ENCODE data around the gene BMX.

The BMX gene

DNA sequence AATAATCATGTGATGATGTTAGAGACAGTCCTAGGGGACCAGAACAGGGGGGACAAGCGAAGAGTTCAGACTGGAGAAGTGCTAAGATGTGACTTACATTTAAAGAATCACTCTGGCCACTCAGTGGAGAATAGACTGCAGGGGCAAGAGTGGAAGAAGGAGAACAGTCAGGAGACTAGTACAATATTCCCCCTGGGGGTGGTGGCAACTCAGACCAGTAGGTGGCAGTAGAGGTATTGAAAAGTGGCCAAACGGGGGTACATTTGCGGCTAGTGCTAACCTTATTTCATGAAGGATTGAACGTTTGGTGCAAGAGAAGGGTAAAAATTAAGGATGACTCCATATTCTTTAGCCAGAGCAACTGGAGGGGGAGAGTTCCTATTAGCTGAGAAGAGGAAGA, 2.7 kb upstream of the BMX start:
- Histone ChIP-seq H3K4me3 (no peak overlapping the region), H3K36me3 (ENCODE audit: insufficient read depth, low read length) (no peaks in the 10 kb centered on the region), H3K27ac (no peak overlapping the region), H3K9me3 (ENCODE audit: low read depth, low read length) (no peaks in the 10 kb centered on the region), H3K9ac (ENCODE audit: insufficient read length) (no peak overlapping the region)
- DNase-seq (ENCODE audit: low read depth, low spot score): no peak
- TF ChIP-seq EZH2 (IDR thresholded peaks at IDR 0.05) (no peak), POLR2AphosphoS5 (IDR thresholded peaks at IDR 0.05; ENCODE audit: borderline replicate concordance, low read depth, low read length) (no peak), FOXP2 (optimal IDR thresholded peaks at IDR 0.05; ENCODE audit: control extremely low read depth, extremely low read length, insufficient read depth) (no peak)

DNA sequence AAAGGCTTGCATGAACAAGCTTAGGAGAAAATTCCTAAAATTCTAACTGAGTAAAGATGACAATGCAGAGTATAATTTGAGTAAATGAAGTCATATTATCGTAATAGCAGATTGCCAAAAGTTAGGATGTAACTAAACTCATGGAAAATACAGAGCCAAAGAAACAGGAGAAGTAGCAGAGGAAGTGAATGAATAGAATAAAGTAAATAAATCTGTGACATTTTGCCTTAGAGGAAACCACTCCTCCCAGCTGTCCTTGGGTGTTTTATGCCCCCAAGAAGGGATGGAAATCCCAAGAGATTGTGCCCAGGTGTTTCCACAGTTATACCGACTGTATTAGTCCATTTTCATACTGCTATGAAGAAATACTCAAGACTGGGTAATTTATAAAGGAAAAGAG, 1.9 kb upstream of the BMX start:
- H3K9ac ChIP-seq (ENCODE audit: insufficient read length): no peak overlapping the region
- DNase-seq (ENCODE audit: low read depth, low spot score): no peak
- no peaks in the 10 kb centered on the region for H3K9me3 ChIP-seq (ENCODE audit: low read depth, low read length)
- no peaks in the 10 kb centered on the region for H3K36me3 ChIP-seq (ENCODE audit: insufficient read depth, low read length)
- H3K4me3 ChIP-seq: no peak overlapping the region
- H3K27ac ChIP-seq: no peak overlapping the region
- TF ChIP-seq EZH2 (IDR thresholded peaks at IDR 0.05) (no peak), FOXP2 (optimal IDR thresholded peaks at IDR 0.05; ENCODE audit: control extremely low read depth, extremely low read length, insufficient read depth) (no peak), POLR2AphosphoS5 (IDR thresholded peaks at IDR 0.05; ENCODE audit: borderline replicate concordance, low read depth, low read length) (no peak)

DNA sequence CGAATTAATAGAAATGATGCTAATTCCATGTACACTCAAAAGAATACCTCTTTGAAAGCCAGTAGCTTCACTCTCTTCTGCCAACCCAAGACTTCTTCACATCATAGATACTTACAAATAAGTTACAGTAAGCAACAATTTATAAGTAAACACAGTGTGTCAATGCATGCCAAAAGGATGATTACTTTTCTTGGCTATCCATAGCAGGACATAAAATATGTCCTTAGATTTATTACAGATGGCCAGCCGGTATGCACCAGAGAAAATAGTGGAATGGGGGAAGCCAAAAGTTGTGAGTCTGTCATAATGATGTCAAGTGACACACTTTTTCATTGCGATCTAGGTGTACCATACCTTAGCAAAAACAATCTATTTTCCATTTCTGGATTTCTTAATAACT, 631 bp upstream of the BMX start:
- TF ChIP-seq FOXP2 (optimal IDR thresholded peaks at IDR 0.05; ENCODE audit: control extremely low read depth, extremely low read length, insufficient read depth) (no peak), POLR2AphosphoS5 (IDR thresholded peaks at IDR 0.05; ENCODE audit: borderline replicate concordance, low read depth, low read length) (no peak), EZH2 (IDR thresholded peaks at IDR 0.05) (no peak)
- Histone ChIP-seq H3K9me3 (ENCODE audit: low read depth, low read length) (no peaks in the 10 kb centered on the region), H3K4me3 (no peak overlapping the region), H3K27ac (no peak overlapping the region), H3K9ac (ENCODE audit: insufficient read length) (no peak overlapping the region), H3K36me3 (ENCODE audit: insufficient read depth, low read length) (no peaks in the 10 kb centered on the region)
- no peak for DNase-seq (ENCODE audit: low read depth, low spot score)

DNA sequence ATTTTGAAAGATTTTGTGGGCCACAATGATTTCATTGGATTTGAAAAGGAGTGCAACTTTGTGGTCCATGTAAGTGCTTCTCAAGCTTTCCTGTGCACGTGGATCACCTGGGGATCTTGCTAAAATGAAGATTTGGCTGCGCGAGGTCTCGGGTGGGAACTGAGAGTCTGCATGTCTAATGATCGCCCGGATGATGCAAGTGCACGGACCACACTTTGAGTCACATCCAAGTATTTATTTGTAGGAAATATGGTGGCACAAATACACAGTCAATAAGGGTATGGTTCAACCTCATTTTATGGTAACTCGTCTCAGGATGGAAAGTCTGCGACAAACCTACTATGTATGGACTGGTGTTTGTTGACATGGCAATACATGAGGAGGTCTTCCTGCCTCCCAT, 899 bp downstream of the BMX start:
- no peak for TF ChIP-seq EZH2 (IDR thresholded peaks at IDR 0.05)
- TF ChIP-seq FOXP2 (optimal IDR thresholded peaks at IDR 0.05; ENCODE audit: control extremely low read depth, extremely low read length, insufficient read depth): no peak
- no peak for TF ChIP-seq POLR2AphosphoS5 (IDR thresholded peaks at IDR 0.05; ENCODE audit: borderline replicate concordance, low read depth, low read length)
- no peak for DNase-seq (ENCODE audit: low read depth, low spot score)
- Histone ChIP-seq H3K27ac (no peak overlapping the region), H3K9ac (ENCODE audit: insufficient read length) (no peak overlapping the region), H3K4me3 (no peak overlapping the region), H3K9me3 (ENCODE audit: low read depth, low read length) (no peaks in the 10 kb centered on the region), H3K36me3 (ENCODE audit: insufficient read depth, low read length) (no peaks in the 10 kb centered on the region)

DNA sequence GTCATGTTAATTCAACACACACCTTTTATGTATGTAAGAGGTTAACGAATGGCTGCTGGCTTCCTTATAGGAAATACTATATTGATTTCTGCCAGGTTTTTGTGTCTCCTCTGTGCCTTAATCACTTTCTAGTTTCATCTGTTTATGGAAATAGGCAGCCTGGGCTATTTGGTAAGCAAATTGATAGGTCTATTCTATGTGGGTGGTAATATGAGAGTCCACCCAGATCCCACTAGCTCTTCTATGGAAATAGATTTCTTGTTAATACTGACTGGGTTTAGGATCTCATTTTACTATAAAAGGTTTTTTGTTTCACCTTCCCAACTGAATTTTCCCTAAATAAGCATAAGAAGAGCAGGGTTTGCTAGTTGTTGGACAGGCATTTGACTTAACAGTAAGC, 4.1 kb downstream of the BMX start:
- Histone ChIP-seq H3K4me3 (no peak overlapping the region), H3K27ac (no peak overlapping the region), H3K9me3 (ENCODE audit: low read depth, low read length) (no peaks in the 10 kb centered on the region), H3K36me3 (ENCODE audit: insufficient read depth, low read length) (no peaks in the 10 kb centered on the region), H3K9ac (ENCODE audit: insufficient read length) (no peak overlapping the region)
- DNase-seq (ENCODE audit: low read depth, low spot score): no peak
- TF ChIP-seq FOXP2 (optimal IDR thresholded peaks at IDR 0.05; ENCODE audit: control extremely low read depth, extremely low read length, insufficient read depth): no peak
- TF ChIP-seq POLR2AphosphoS5 (IDR thresholded peaks at IDR 0.05; ENCODE audit: borderline replicate concordance, low read depth, low read length): no peak
- no peak for TF ChIP-seq EZH2 (IDR thresholded peaks at IDR 0.05)

DNA sequence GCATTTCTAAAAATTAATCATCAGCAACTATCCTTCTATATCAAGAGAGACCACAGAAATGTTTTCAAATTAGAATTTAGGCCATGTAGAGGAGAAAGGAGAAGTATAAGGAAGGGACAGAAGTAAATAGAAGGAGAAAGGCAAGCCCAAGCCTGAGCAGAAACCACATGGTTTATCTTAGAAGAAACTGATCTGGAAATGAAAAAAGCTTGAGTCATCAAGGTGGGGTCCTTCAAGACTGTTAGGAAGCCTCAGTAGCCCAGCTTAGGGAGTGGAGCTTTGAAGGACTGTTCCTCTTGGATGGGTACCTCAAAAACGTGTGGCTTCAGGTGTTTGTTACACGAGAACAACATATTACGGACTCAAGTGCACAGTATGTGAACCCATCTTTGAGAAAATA, 4.5 kb downstream of the BMX start:
- H3K9ac ChIP-seq (ENCODE audit: insufficient read length): no peak overlapping the region

DNA sequence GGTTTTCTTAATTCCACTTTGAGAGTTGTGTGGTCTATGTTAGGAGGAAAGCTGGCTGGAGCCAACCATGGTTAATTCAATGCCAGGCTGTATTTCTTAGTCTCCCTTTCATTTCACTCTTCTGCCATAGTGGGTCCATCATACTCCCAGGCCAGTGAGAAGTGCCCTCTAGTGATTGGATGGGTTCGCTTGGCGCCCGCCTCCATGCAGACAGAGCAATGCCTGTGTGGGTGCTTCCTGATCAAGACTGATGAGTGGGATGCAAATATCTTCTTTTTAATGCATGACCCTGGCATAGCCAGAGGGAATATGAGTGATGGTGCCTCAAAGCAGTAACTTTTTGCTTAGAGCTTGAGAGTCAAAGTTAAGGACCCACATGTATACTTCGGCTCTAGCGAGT, 6.4 kb downstream of the BMX start:
- DNase-seq (ENCODE audit: low read depth, low spot score): no peak

More for the DNA sequence above, 4.5 kb downstream of the BMX start:
- H3K4me3 ChIP-seq: no peak overlapping the region
- TF ChIP-seq FOXP2 (optimal IDR thresholded peaks at IDR 0.05; ENCODE audit: control extremely low read depth, extremely low read length, insufficient read depth) (no peak), EZH2 (IDR thresholded peaks at IDR 0.05) (no peak), POLR2AphosphoS5 (IDR thresholded peaks at IDR 0.05; ENCODE audit: borderline replicate concordance, low read depth, low read length) (no peak)
- DNase-seq (ENCODE audit: low read depth, low spot score): no peak
- H3K36me3 ChIP-seq (ENCODE audit: insufficient read depth, low read length): no peaks in the 10 kb centered on the region
- no peaks in the 10 kb centered on the region for H3K9me3 ChIP-seq (ENCODE audit: low read depth, low read length)
- no peak overlapping the region for H3K27ac ChIP-seq

DNA sequence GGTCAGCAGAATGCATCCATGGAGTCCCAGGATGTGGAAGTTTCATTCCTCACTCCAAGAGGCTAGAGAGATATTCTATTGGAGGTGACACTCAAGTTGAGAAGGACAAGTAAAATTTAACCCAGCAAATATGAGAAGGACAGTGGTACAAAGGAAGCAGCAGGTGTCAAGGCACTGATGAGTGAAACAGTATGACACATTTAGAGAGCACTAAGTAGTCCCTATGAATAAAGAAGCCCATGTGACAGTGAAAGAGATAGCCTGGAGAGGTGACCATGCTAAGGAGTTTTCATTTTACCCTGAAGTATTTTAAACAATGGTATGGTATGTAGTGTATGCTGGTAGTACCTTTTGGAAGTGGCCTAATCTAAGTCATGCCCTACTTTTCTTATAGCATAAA, 9.2 kb downstream of the BMX start:
- no peak overlapping the region for H3K4me3 ChIP-seq
- TF ChIP-seq FOXP2 (optimal IDR thresholded peaks at IDR 0.05; ENCODE audit: control extremely low read depth, extremely low read length, insufficient read depth): no peak
- TF ChIP-seq EZH2 (IDR thresholded peaks at IDR 0.05): no peak
- no peak for TF ChIP-seq POLR2AphosphoS5 (IDR thresholded peaks at IDR 0.05; ENCODE audit: borderline replicate concordance, low read depth, low read length)
- no peak overlapping the region for H3K27ac ChIP-seq
- DNase-seq (ENCODE audit: low read depth, low spot score): no peak
- no peaks in the 10 kb centered on the region for H3K9me3 ChIP-seq (ENCODE audit: low read depth, low read length)
- no peak overlapping the region for H3K9ac ChIP-seq (ENCODE audit: insufficient read length)
- H3K36me3 ChIP-seq (ENCODE audit: insufficient read depth, low read length): no peaks in the 10 kb centered on the region

More for the DNA sequence above, 6.4 kb downstream of the BMX start:
- Histone ChIP-seq H3K4me3 (no peak overlapping the region), H3K36me3 (ENCODE audit: insufficient read depth, low read length) (no peaks in the 10 kb centered on the region), H3K9me3 (ENCODE audit: low read depth, low read length) (no peaks in the 10 kb centered on the region), H3K9ac (ENCODE audit: insufficient read length) (no peak overlapping the region), H3K27ac (no peak overlapping the region)
- TF ChIP-seq FOXP2 (optimal IDR thresholded peaks at IDR 0.05; ENCODE audit: control extremely low read depth, extremely low read length, insufficient read depth) (no peak), EZH2 (IDR thresholded peaks at IDR 0.05) (no peak), POLR2AphosphoS5 (IDR thresholded peaks at IDR 0.05; ENCODE audit: borderline replicate concordance, low read depth, low read length) (no peak)

DNA sequence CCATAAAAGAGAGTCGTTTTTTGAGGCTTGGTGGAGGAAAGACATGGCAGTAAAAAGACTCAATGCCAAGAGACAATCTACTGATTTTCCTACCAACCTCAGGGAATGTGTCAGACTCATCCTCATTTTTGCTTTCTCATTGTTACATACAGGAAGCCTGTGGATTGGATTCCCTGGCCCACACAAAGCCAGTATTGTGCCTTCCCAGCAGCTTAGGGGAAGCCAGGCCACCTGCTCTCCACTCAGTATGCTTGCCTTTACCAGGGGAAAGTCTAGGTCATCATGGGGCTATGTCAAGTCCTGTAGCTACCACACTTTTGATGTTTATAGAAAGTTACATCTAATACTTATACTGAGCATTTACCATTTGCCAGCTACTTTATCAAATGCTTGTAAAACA, 11.0 kb downstream of the BMX start:
- TF ChIP-seq EZH2 (IDR thresholded peaks at IDR 0.05) (no peak), POLR2AphosphoS5 (IDR thresholded peaks at IDR 0.05; ENCODE audit: borderline replicate concordance, low read depth, low read length) (no peak), FOXP2 (optimal IDR thresholded peaks at IDR 0.05; ENCODE audit: control extremely low read depth, extremely low read length, insufficient read depth) (no peak)
- Histone ChIP-seq H3K36me3 (ENCODE audit: insufficient read depth, low read length) (no peaks in the 10 kb centered on the region), H3K9me3 (ENCODE audit: low read depth, low read length) (no peaks in the 10 kb centered on the region), H3K4me3 (no peak overlapping the region), H3K27ac (no peak overlapping the region), H3K9ac (ENCODE audit: insufficient read length) (no peak overlapping the region)
- no peak for DNase-seq (ENCODE audit: low read depth, low spot score)
